Frontal cortex (tissue), 4 donors: ENCODE results near the gene PAPPA. TPM values are rescaled to one million over a fixed set of nuclear protein-coding genes. Genes with fewer than 3 reads are reported as not detected.

Experiments
- DNase-seq, 2 donors: peaks; one replicate each; pipeline ENCODE4 v3.0.0; 2012; ENCODE audit warnings: low spot score in 2 of 2
- FAIRE-seq: peaks from 2 replicates; lab custom pipeline; 2012; peaks lifted over from hg19 to GRCh38; lab: Jason Lieb, UNC
- total RNA-seq: library from RNA; depleted of rRNA; stranded (reverse); fragments of >200 nt; gene quantifications from one replicate; pipeline ENCODE4 v1.2.3, GENCODE V29; 2014
- donor health status: control.
- donor health status: control.
- donor health status: control.

PAPPA gene
- total RNA-seq, 1 donor from 2014 or later, result under 0.01 TPM

DNA sequence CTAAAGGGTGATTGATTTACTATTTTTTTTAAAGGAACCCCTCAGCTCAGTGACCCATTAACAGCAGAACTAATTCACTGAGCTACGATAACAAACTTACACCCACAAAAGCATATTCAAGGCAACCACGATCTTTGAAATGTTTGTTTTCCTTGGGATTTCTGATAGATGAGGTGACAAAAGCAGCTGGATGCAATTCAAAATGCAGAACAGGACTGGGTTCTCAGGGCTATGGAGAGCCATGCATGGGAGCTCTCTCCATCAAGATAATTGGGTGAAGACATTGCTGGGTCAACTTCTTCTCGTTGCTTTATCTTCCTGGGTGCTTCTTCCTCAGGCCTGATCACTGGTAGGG is 60.1 kb downstream of the PAPPA start:
- no peak for FAIRE-seq
- no peak for DNase-seq

GRCh38 chr9:116218399-116218798 is 64.8 kb downstream of the PAPPA start:
- FAIRE-seq (no peak), DNase-seq (no peak)

DNA sequence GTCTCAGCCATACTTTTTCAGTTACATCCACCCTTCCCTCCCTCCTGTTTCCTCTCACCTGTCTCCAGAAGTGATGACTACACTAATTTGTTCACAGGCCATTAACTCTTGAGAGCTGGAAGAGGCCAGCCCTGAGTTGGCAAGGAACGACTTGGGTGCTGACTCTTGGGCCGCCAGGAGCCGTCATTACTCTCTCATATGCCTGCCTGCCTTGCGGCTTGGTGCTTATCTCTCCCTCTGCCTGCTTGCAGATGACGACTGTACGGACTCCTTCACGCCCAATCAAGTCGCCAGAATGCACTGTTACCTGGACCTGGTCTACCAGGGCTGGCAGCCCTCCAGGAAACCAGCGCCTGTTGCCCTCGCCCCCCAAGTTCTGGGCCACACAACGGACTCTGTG is 66.1 kb downstream of the PAPPA start:
- no peak for FAIRE-seq
- DNase-seq, result no peak

GRCh38 chr9:116223926-116224325 is 70.3 kb downstream of the PAPPA start:
- DNase-seq, result no peak
- FAIRE-seq, result no peak

- no peak for FAIRE-seq
Observed at GRCh38 chr9:116230051-116230632, 76.6 kb downstream of the PAPPA start.

DNA sequence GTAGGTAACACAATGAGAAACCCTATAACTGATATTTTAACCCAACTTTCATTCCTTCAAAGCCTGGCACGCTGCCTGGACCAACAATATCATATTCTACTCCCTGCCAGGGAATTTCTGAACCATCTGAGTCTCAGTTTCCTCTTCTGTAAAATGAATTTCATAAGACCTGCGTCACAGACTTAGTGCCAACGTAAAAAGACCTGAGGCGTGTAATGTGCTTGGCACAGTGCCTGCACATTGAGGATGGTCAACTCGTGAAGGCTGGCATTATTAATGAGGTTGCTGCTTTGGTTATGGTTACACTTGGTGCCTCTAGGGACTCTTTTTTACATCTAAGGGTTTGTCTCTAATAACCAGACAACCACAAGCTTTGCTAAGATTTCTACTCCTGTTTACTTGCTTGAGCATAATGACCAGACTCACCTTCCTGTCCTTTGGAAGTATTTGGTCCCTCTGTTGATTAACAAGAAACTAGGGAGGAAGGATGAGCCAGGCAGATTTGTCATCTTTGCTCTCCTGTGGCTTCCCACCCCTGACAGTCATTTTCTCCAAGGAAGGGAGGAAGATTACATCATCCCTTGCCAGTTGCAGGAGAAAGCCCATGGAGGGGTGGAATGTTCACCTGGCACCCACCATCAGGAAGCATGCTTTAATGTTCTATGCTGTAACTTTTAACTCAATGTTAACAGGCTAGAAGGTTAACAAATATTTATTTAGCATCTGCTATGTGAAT is 79.0 kb downstream of the PAPPA start:
- no peak for DNase-seq
- no peak for FAIRE-seq

More at GRCh38 chr9:116230051-116230632, 76.6 kb downstream of the PAPPA start:
- no peak for DNase-seq

DNA sequence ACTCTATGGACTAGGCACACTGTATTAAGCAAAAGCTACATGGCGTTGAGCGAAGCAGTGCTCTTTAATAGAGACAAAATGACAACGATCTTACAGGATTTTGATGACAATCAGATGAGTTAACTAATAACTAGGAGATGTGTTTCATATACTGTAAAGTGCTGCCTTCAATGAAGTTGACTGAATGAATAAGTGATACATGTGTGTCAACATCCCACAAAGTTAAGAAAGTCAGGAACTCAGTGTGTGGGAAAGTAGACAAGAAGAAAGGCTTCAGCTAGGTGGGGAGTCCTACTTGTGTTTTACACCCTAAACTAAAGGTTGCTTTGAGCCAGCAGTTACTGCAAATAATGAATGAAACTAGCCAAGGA is 79.6 kb downstream of the PAPPA start:
- no peak for DNase-seq
- no peak for FAIRE-seq

DNA sequence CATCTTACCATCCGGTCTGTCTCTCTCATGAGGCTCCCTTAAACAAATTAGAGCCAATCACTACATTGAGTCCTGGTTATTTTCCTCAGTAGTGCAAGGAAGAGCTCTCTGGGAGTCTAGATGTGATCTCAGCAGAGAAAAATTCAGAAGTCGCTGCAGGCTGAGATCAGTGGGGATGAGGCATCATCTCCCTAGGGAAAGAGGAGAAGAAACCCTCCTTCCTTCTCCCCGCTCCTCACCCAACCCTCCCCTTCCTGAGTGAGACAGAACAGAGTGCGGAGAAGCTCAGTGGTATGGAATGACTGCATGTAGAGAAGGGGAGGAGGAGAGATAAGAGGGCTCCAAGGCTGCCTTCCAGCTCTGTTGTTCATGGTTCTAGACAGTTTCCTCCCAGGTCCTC is 80.5 kb downstream of the PAPPA start:
- FAIRE-seq, result no peak
- no peak for DNase-seq

- FAIRE-seq, result no peak
Observed at GRCh38 chr9:116236979-116237378, 83.4 kb downstream of the PAPPA start.

GRCh38 chr9:116237456-116237855 is 83.9 kb downstream of the PAPPA start:
- no peak for FAIRE-seq
- DNase-seq, result no peak

More at GRCh38 chr9:116236979-116237378, 83.4 kb downstream of the PAPPA start:
- no peak for DNase-seq

DNA sequence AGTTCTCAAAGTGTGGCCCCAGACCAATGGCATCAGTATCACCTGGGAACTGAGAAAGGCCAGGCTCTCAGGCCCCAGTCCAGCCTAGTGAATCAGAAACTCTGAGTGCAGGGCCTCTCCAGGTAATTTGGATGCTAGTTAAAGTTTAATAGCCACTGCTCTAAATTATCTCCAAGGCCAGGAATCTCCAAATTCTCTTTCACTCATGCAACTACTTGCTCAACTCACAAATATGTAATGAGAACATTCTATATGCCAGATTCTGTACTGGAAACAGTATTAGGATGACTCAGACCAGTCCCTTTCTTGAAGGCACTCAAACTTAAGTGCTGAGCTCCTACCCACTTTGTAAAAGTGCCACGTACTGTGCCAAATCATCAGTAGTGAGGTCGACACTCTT is 84.6 kb downstream of the PAPPA start:
- no peak for DNase-seq

DNA sequence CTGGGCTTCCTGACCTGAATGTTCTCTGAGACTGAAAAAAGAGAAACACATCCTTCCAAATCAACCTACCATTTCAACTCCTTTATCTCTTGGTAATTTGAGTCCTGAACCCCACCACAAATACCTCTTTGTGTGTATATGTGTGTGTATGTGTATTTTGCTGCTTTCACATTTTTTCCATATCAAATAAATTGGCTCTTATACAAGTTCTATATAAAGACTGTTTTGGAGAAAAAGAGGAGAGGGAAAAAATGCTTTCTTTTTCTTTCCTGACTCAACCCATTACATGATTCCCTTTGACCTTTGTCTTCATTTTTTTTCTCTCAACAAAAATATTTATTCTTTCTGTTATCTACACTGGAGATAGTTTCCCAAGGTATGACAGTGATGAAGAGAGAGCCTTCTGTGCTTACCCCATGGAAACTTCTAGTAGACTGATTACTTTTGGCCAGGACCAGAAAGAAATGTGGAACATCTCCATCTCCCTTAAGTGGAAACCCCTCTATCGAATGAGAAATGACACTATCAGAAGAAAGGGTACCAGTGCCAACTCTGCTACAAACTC is 85.3 kb downstream of the PAPPA start:
- FAIRE-seq, result no peak

More for the DNA sequence above, 84.6 kb downstream of the PAPPA start:
- no peak for FAIRE-seq

GRCh38 chr9:116243708-116244107 is 90.1 kb downstream of the PAPPA start:
- no peak for FAIRE-seq
- DNase-seq, result no peak

More for the DNA sequence above, 85.3 kb downstream of the PAPPA start:
- no peak for DNase-seq

- DNase-seq (no peak), FAIRE-seq (no peak)
Observed at GRCh38 chr9:116247284-116247683, 93.7 kb downstream of the PAPPA start.

DNA sequence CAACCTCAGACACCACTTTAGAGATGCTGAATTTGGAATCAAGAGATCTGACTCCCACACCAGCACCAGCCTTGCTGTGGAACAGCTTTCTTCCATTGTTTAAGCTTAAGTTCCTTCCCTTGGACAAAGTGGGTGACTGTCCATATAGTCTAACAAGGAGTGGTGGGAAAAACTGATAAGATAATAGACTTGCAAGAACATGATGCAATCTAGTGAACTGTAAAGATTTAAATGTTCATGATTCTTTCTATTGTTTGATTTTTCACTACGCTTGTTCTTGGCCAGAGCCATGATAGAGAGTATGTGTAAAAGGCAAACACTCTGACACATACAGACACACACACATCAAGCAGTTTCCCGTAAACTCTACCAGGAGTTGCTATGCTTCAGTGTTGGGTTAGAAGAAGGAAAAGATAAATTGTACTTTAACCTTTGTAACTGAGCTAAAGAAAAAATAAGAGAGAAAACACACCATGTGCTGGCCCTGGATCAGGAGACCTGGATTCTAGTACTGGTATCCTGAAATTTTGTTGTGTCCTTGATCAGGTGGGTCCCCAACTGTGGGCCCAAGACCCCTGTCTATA is 94.3 kb downstream of the PAPPA start:
- FAIRE-seq (no peak), DNase-seq (no peak)

DNA sequence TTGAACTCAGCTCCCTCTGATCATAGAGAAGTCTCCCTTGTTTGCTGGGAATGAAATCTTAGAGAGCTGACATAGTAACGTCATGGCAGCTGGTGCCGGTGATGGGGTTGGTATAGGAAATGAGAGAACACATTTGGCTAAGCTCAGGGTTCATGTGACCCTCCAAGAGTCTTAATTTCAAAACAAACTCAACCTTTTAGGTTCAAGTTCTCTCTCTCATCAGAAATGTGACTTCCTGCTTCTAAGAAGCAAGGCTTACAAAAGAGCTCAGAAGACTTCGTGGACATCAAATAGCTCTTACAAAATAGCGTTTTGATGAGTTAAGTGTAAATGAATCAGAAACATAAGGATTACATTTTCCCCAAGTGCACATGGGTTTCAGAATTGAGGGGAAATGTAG is 97.3 kb downstream of the PAPPA start:
- DNase-seq (no peak), FAIRE-seq (no peak)

DNA sequence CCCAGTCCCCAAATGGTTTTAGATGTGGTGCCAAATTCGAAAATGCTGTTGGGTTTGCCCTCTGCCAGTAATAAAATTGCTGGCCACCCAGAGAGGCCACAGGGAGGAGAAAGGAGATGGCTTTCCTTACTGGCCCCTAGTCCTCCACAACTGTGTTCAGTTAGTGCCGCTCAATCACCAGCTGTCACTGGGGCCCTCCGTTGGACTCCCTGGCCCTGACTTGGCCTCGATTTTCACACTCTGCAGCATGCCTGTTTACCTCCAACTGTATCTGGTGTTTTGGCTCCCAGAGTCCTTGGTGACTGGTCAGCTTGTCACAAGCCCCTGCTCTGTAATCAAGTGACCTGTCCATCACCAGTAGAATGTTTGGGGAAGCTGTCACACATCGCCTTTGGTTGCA is 97.8 kb downstream of the PAPPA start:
- DNase-seq, result no peak
- no peak for FAIRE-seq

DNA sequence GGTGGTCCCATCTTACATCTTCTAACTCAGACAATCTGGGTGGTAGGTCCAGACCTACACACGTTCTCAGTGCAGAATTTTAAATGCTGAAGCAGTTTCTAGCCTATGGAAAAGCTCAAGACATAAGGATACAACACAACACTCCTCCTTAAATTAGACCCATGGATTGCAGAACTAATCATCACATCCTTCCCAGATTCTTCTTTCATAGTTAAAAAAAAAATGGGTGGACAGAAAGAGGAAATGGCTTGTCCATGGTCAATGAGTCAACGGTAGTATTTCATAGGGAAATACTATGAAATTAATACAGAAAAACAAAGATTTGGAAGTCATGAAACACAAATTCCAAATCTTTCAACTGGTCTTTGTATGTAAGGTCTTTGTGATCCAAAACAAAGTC is 106.9 kb downstream of the PAPPA start:
- DNase-seq (no peak), FAIRE-seq (no peak)

DNA sequence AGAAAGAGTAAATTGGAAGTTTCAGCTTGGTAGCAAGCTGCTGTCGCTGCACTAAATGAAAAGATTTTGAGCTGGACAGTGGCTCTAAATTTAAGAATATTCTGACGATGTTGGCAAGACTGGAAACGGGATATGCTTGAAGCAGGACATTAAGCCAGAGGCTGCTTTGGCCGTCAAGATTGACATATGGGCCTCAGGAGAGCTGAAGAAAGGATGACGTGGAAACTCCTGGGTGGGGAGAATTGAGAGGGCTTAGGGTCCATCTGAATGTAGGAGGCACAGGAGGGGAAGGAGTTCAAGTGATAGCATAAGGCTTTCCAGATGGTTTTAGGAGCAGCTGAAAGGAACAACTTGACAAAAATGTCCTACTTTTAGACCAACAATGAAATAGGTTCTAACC is 108.9 kb downstream of the PAPPA start:
- no peak for DNase-seq
- FAIRE-seq, result no peak

DNA sequence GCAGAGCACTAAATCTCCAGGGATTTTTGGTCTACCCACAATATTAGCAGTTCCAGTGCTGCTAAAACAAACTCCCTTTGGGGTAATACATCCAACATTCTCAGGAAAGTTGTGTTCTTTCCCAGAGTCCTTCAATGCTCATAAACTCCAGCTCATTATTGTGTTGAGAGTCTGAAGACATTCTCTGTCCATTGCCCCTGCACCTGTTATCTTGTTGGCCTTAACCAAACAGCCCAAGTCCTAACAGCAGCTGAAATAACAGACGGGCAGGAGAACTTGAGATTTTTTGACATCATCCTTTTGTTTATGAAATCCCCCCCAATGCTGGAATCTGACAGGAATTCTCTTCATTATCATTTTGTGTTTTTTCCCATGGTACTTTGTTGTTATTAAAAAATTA is 110.8 kb downstream of the PAPPA start:
- DNase-seq (no peak), FAIRE-seq (no peak)

- DNase-seq (no peak), FAIRE-seq (no peak)
Observed at GRCh38 chr9:116267021-116267420, 113.4 kb downstream of the PAPPA start.
